ENCODE measurements around the gene FOXJ3. TPM values are rescaled to one million over a fixed set of nuclear protein-coding genes. Genes with fewer than 3 reads are reported as not detected.

Gene FOXJ3
- total RNA-seq (32.4 TPM), polyA plus RNA-seq (ENCODE audit: insufficient read depth in 1 of 8, insufficient read length in 8 of 8, low replicate concordance in 1 of 8) (10 to 100 TPM; 28.6 to 41.9 (median 33.1) TPM)
- long read RNA-seq, donor 1, full-length matches to known transcripts: 4 of 4 reads
- long read RNA-seq, donor 1, partial matches to known transcripts: 0 of 4 reads
- long read RNA-seq, donor 1, other reads (novel, unspliced or antisense): 0 of 4 reads
- long read RNA-seq, donor 2: 0 reads
- long read RNA-seq, donor 3, full-length matches to known transcripts: 7 of 7 reads
- long read RNA-seq, donor 3, partial matches to known transcripts: 0 of 7 reads
- long read RNA-seq, donor 3, other reads (novel, unspliced or antisense): 0 of 7 reads
- long read RNA-seq, donor 4, full-length matches to known transcripts: 5 of 5 reads
- long read RNA-seq, donor 4, partial matches to known transcripts: 0 of 5 reads
- long read RNA-seq, donor 4, other reads (novel, unspliced or antisense): 0 of 5 reads
- long read RNA-seq, donor 5, full-length matches to known transcripts: 10 of 18 reads
- long read RNA-seq, donor 5, partial matches to known transcripts: 8 of 18 reads
- long read RNA-seq, donor 5, other reads (novel, unspliced or antisense): 0 of 18 reads
- long read RNA-seq, donor 6, full-length matches to known transcripts: 10 of 57 reads
- long read RNA-seq, donor 6, partial matches to known transcripts: 47 of 57 reads
- long read RNA-seq, donor 6, other reads (novel, unspliced or antisense): 0 of 57 reads
- long read RNA-seq, donor 7, full-length matches to known transcripts: 5 of 14 reads
- long read RNA-seq, donor 7, partial matches to known transcripts: 9 of 14 reads
- long read RNA-seq, donor 7, other reads (novel, unspliced or antisense): 0 of 14 reads
- long read RNA-seq, donor 8, partial matches to known transcripts: 5 of 8 reads
- long read RNA-seq, donor 8, other reads (novel, unspliced or antisense): 0 of 8 reads
- long read RNA-seq, donor 9, full-length matches to known transcripts: 7 of 7 reads
- long read RNA-seq, donor 9, partial matches to known transcripts: 0 of 7 reads
- long read RNA-seq, donor 9, other reads (novel, unspliced or antisense): 0 of 7 reads
- long read RNA-seq, donor 10, full-length matches to known transcripts: 5 of 18 reads
- long read RNA-seq, donor 10, partial matches to known transcripts: 13 of 18 reads
- long read RNA-seq, donor 10, other reads (novel, unspliced or antisense): 0 of 18 reads
- long read RNA-seq, donor 11, partial matches to known transcripts: 0 of 3 reads
- long read RNA-seq, donor 11, other reads (novel, unspliced or antisense): 0 of 3 reads

GRCh38 chr1:42335050-42335808 is at the start of gene FOXJ3:
Gene FOXJ3 (minus strand): TSS chr1:42335235. CDS start chr1:42311093, 24,142 bp downstream.
- H3K36me3 ChIP-seq (ENCODE audit: control insufficient read depth, insufficient read depth, low read length): no peaks in the 10 kb centered on the region
- WGBS (ENCODE audit: insufficient coverage): under 1% methylated on average over 76 of the region's 79 CpGs
- H3K27ac ChIP-seq (ENCODE audit: low read length): peak within 1 kb of the TSS; percentile 96
- H3K9me3 ChIP-seq (replicated peaks; ENCODE audit: control insufficient read depth, low read depth, low read length): no peaks in the 10 kb centered on the region
- no peaks in the 10 kb centered on the region for H3K27me3 ChIP-seq (ENCODE audit: control insufficient read depth, insufficient read depth, low read length)
- peak; percentile 98 for DNase-seq
- H3K4me3 ChIP-seq (ENCODE audit: low read length): peak within 1 kb of the TSS; percentile 96
- peaks cover 3% of the 10 kb centered on the region for H3K4me1 ChIP-seq (ENCODE audit: control insufficient read depth, insufficient read depth, low read length)

- Histone ChIP-seq H3K9me3 (replicated peaks; ENCODE audit: control insufficient read depth, low read depth, low read length) (no peaks in the 10 kb centered on the region), H3K4me3 (ENCODE audit: low read length) (peak overlapping the region; percentile 34), H3K27ac (ENCODE audit: low read length) (no peak overlapping the region), H3K27me3 (ENCODE audit: control insufficient read depth, insufficient read depth, low read length) (peaks cover 22% of the 10 kb centered on the region), H3K4me1 (ENCODE audit: control insufficient read depth, insufficient read depth, low read length) (peaks cover 7% of the 10 kb centered on the region), H3K36me3 (ENCODE audit: control insufficient read depth, insufficient read depth, low read length) (no peaks in the 10 kb centered on the region)
- 10% methylated on average over 6 of the region's 8 CpGs for WGBS (ENCODE audit: insufficient coverage)
- DNase-seq: no peak
These were observed 46.2 kb upstream of the FOXJ3 start for GRCh38 chr1:42381280-42381673.

GRCh38 chr1:42380586-42381279 is 45.7 kb upstream of the FOXJ3 start, which contains the start of gene RIMKLA:
Gene RIMKLA (plus strand): TSS chr1:42380792. CDS start chr1:42380935, 143 bp downstream.
- peak; percentile 67 for DNase-seq
- WGBS (ENCODE audit: insufficient coverage): under 1% methylated on average over 85 of the region's 101 CpGs
- H3K36me3 ChIP-seq (ENCODE audit: control insufficient read depth, insufficient read depth, low read length): no peaks in the 10 kb centered on the region
- H3K27me3 ChIP-seq (ENCODE audit: control insufficient read depth, insufficient read depth, low read length): peaks cover 24% of the 10 kb centered on the region
- peaks cover 7% of the 10 kb centered on the region for H3K4me1 ChIP-seq (ENCODE audit: control insufficient read depth, insufficient read depth, low read length)
- no peaks in the 10 kb centered on the region for H3K9me3 ChIP-seq (replicated peaks; ENCODE audit: control insufficient read depth, low read depth, low read length)
- peak within 1 kb of the TSS; percentile 34 for H3K4me3 ChIP-seq (ENCODE audit: low read length)
- H3K27ac ChIP-seq (ENCODE audit: low read length): no peak within 1 kb of the TSS

- H3K4me3 ChIP-seq (ENCODE audit: low read length): peak overlapping the region; percentile 33
- H3K36me3 ChIP-seq (ENCODE audit: control insufficient read depth, insufficient read depth, low read length): no peaks in the 10 kb centered on the region
- peaks cover 24% of the 10 kb centered on the region for H3K27me3 ChIP-seq (ENCODE audit: control insufficient read depth, insufficient read depth, low read length)
- DNase-seq: peak; percentile 59
- no peak overlapping the region for H3K27ac ChIP-seq (ENCODE audit: low read length)
- no peaks in the 10 kb centered on the region for H3K9me3 ChIP-seq (replicated peaks; ENCODE audit: control insufficient read depth, low read depth, low read length)
- under 1% methylated on average over 33 of the region's 34 CpGs for WGBS (ENCODE audit: insufficient coverage)
- H3K4me1 ChIP-seq (ENCODE audit: control insufficient read depth, insufficient read depth, low read length): peaks cover 7% of the 10 kb centered on the region
These were observed 45.0 kb upstream of the FOXJ3 start for GRCh38 chr1:42379794-42380585.

GRCh38 chr1:42372796-42373195 is 37.8 kb upstream of the FOXJ3 start:
- Histone ChIP-seq H3K4me3 (ENCODE audit: low read length) (no peak overlapping the region), H3K9me3 (replicated peaks; ENCODE audit: control insufficient read depth, low read depth, low read length) (no peaks in the 10 kb centered on the region), H3K4me1 (ENCODE audit: control insufficient read depth, insufficient read depth, low read length) (no peaks in the 10 kb centered on the region), H3K27ac (ENCODE audit: low read length) (no peak overlapping the region), H3K36me3 (ENCODE audit: control insufficient read depth, insufficient read depth, low read length) (no peaks in the 10 kb centered on the region), H3K27me3 (ENCODE audit: control insufficient read depth, insufficient read depth, low read length) (peaks cover 11% of the 10 kb centered on the region)
- DNase-seq: no peak
- WGBS (ENCODE audit: insufficient coverage): no CpG with 5 or more reads among the region's 2 CpGs

- peaks cover 6% of the 10 kb centered on the region for H3K27me3 ChIP-seq (ENCODE audit: control insufficient read depth, insufficient read depth, low read length)
- H3K4me3 ChIP-seq (ENCODE audit: low read length): no peak overlapping the region
- no peak overlapping the region for H3K27ac ChIP-seq (ENCODE audit: low read length)
- H3K9me3 ChIP-seq (replicated peaks; ENCODE audit: control insufficient read depth, low read depth, low read length): no peaks in the 10 kb centered on the region
- no peaks in the 10 kb centered on the region for H3K4me1 ChIP-seq (ENCODE audit: control insufficient read depth, insufficient read depth, low read length)
- no peaks in the 10 kb centered on the region for H3K36me3 ChIP-seq (ENCODE audit: control insufficient read depth, insufficient read depth, low read length)
- DNase-seq: no peak
These were observed 36.0 kb upstream of the FOXJ3 start for GRCh38 chr1:42370876-42371549.

GRCh38 chr1:42369471-42369870 is 34.4 kb upstream of the FOXJ3 start:
- Histone ChIP-seq H3K4me1 (ENCODE audit: control insufficient read depth, insufficient read depth, low read length) (no peaks in the 10 kb centered on the region), H3K27ac (ENCODE audit: low read length) (no peak overlapping the region), H3K9me3 (replicated peaks; ENCODE audit: control insufficient read depth, low read depth, low read length) (no peaks in the 10 kb centered on the region), H3K27me3 (ENCODE audit: control insufficient read depth, insufficient read depth, low read length) (peaks cover 6% of the 10 kb centered on the region), H3K36me3 (ENCODE audit: control insufficient read depth, insufficient read depth, low read length) (no peaks in the 10 kb centered on the region), H3K4me3 (ENCODE audit: low read length) (no peak overlapping the region)
- 40% methylated on average over 1 of the region's 1 CpG for WGBS (ENCODE audit: insufficient coverage)
- DNase-seq: no peak

- no peak overlapping the region for H3K27ac ChIP-seq (ENCODE audit: low read length)
- H3K9me3 ChIP-seq (replicated peaks; ENCODE audit: control insufficient read depth, low read depth, low read length): no peaks in the 10 kb centered on the region
- 83% methylated on average over 1 of the region's 7 CpGs for WGBS (ENCODE audit: insufficient coverage)
- H3K4me3 ChIP-seq (ENCODE audit: low read length): no peak overlapping the region
- H3K36me3 ChIP-seq (ENCODE audit: control insufficient read depth, insufficient read depth, low read length): no peaks in the 10 kb centered on the region
- peaks cover 6% of the 10 kb centered on the region for H3K27me3 ChIP-seq (ENCODE audit: control insufficient read depth, insufficient read depth, low read length)
- DNase-seq: no peak
- H3K4me1 ChIP-seq (ENCODE audit: control insufficient read depth, insufficient read depth, low read length): no peaks in the 10 kb centered on the region
These were observed 33.2 kb upstream of the FOXJ3 start for GRCh38 chr1:42368096-42368795.

All from muscle of leg (tissue), 16 donors.